ENCODE data around the gene G6PD. TPM values are rescaled to one million over a fixed set of nuclear protein-coding genes. Genes with fewer than 3 reads are reported as not detected.

Gene G6PD
- total RNA-seq, 6 donors from 2014 or later = 50.4 to 112 (median 81.7) TPM

DNA sequence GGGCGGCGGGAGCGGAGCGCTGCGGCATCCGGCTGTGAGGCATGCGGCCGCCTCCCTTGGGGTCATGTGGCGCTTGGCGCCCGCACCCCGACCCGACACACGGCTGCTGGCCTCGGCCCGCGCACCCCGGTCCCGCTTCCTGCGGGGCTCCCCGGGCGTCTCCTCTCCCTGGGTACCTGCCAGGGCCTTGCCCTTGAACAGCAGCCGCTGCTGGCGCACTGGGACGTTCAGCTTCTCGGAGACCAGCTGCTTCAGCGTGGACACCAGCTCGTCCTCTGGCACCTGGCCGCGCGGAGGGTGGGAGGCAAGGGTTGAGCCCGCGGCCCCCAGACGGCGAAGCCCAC, 60.6 kb downstream of the G6PD start:
- no peak for ATAC-seq (ENCODE audit: low FRiP score in 2 of 2)
- Histone ChIP-seq H3K27me3 (no peaks in the 10 kb centered on the region), H3K4me1 (peaks cover 5 to 42% (median 17%) of the 10 kb centered on the region in 4 donors), H3K36me3 (peaks cover 0 to 17% (median 2%) of the 10 kb centered on the region in 4 donors), H3K9me3 (no peaks in the 10 kb centered on the region), H3K4me3 (peak overlapping the region; percentile 44 to 81 (median 76)), H3K27ac (peak overlapping the region; percentile 69 to 91 (median 83))
- WGBS, 2 donors = 59% methylated on average over 25 of the region's 35 CpGs; no CpG with 5 or more reads in 1 of the 2 donors
- TF ChIP-seq EP300 (IDR thresholded peaks at IDR 0.05) (no peak), POLR2A (IDR thresholded peaks at IDR 0.05) (no peak), POLR2AphosphoS5 (IDR thresholded peaks at IDR 0.05) (no peak)
- TF ChIP-seq, protein P1, sequence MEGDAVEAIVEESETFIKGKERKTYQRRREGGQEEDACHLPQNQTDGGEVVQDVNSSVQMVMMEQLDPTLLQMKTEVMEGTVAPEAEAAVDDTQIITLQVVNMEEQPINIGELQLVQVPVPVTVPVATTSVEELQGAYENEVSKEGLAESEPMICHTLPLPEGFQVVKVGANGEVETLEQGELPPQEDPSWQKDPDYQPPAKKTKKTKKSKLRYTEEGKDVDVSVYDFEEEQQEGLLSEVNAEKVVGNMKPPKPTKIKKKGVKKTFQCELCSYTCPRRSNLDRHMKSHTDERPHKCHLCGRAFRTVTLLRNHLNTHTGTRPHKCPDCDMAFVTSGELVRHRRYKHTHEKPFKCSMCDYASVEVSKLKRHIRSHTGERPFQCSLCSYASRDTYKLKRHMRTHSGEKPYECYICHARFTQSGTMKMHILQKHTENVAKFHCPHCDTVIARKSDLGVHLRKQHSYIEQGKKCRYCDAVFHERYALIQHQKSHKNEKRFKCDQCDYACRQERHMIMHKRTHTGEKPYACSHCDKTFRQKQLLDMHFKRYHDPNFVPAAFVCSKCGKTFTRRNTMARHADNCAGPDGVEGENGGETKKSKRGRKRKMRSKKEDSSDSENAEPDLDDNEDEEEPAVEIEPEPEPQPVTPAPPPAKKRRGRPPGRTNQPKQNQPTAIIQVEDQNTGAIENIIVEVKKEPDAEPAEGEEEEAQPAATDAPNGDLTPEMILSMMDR (IDR thresholded peaks at IDR 0.05) = no peak
- peak in 1 of 2 donors; percentile 86 for DNase-seq

DNA sequence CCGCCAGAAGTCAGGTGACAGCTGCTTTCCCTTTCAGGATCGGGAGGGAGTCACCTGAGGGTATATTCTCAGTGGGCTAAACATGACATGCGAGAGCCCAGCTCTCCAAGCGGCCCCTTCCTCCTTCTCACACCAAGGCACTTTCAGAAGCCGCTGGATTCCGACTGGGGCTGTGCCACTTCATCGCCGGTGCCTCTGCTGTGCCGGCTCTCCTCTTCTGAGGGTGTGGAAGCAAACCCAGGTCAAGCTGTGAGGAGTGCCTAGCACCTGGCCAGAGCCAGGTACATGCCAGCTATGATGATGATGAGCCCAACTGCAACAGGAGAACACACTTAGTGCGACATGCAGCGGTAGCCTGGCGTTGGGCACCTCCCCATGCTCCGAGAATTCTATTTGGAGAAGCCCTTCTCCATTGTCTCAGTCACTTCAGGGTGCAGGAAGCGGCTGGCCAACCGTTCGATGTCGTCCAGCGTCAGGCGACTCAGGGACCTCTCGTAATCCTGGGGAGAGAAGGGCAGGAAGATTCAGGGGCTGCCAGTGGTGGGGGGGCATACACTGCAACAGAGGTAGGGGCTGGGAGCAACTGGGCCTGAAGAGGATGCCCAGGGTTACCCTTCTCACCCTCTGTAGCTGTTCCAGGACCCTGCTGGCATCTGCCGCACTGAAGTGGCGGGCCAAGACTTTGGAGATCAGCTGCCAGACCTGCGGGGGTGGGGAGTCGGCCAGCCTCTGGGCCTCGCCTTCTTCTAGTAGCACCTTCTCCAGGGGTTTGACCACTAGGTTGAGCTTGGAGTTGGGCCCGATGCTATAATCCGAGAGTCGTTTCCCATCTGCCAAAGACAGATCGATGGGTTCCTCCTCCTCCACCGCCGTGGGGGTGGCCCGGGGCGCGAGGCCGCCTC, 61.2 kb downstream of the G6PD start:
- Histone ChIP-seq H3K4me3 (peak overlapping the region; percentile 44 to 81 (median 76)), H3K27ac (peak overlapping the region; percentile 69 to 91 (median 83)), H3K27me3 (no peaks in the 10 kb centered on the region), H3K36me3 (peaks cover 0 to 17% (median 2%) of the 10 kb centered on the region in 4 donors), H3K9me3 (no peaks in the 10 kb centered on the region), H3K4me1 (peaks cover 5 to 42% (median 17%) of the 10 kb centered on the region in 4 donors)
- TF ChIP-seq, protein P1 (IDR thresholded peaks at IDR 0.05) = no peak
- TF ChIP-seq POLR2A (IDR thresholded peaks at IDR 0.05) (no peak), EP300 (IDR thresholded peaks at IDR 0.05) (no peak), POLR2AphosphoS5 (IDR thresholded peaks at IDR 0.05) (no peak)
- WGBS, 2 donors = 52 to 74% methylated on average over 5 to 25 of the region's 35 CpGs
- no peak for DNase-seq
- ATAC-seq (ENCODE audit: low FRiP score in 2 of 2) = no peak

DNA sequence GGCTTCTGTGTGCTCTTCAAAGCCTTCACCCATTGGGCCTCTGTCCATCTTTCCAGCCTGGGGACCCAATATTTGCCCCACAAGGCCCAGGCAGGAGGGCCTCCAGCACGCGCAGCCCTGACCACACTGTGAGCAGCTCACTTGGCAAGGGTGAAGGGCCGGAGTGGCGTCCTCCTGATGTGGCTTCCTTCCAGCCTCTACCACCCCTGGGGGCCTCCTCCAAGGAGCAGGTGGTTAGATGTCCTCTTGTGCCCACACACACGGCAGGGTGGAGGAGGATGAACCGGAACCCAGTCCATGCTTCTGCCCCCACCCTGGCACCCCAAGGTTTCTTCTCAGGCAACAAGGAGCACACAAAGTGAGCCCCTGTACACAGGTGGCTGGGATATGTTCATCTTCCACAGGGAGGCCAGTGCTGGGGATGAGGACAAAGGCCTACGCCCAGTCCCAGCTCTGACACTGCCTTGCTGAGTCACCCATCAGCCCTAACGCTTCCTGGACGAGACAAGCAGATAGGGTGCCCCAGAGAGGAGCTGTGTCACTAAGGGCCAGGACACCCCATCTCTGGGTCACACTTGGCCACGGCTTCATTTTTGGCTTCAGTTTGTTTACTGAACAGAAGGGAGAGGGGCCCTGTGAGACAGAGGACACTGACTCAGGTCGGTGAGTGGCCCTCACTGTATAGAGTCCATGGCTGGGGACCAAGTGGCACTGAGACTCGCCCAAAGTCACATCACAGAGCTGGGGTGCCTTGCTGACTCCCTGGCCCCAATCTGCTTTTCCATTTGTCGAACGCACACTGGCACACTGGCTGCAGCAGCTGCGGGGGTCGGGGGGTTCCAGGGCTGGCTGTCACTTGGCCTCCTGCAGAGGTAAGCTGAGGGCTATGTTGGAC, 62.1 kb downstream of the G6PD start:
- H3K27ac ChIP-seq = peak overlapping the region in 1 of 4 donors; percentile 14
- ATAC-seq (ENCODE audit: low FRiP score in 2 of 2) (no peak), DNase-seq (no peak)
- H3K36me3 ChIP-seq = peaks cover 0 to 17% (median 2%) of the 10 kb centered on the region in 4 donors
- peak overlapping the region in 1 of 4 donors; percentile 76 for H3K4me3 ChIP-seq
- peaks cover 3 to 36% (median 17%) of the 10 kb centered on the region in 4 donors for H3K4me1 ChIP-seq
- TF ChIP-seq, protein P1 (IDR thresholded peaks at IDR 0.05) = no peak
- no peaks in the 10 kb centered on the region for H3K27me3 ChIP-seq
- 90% methylated on average over 16 of the region's 16 CpGs; no CpG with 5 or more reads in 1 of the 2 donors for WGBS, 2 donors
- no peaks in the 10 kb centered on the region for H3K9me3 ChIP-seq

DNA sequence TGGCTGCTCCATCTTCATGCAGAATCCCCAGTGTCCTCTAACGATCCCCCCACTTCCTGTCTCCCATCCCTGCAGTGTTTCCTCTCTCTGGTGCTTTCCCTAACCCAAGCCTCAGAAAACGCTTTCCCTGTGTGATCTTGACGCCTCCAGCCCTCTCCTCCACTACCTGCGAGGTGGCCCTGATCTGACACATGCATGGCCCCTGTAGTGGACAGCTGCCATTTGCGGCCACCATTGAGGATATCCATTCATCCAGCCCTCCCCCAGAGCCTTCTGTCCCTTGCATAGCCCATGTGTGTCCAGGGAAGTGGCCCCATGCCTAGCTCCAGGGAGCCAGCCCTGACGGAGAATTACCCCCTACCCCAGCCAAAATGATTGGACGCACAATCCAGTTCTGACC, 63.3 kb downstream of the G6PD start:
- H3K9me3 ChIP-seq = no peaks in the 10 kb centered on the region
- H3K4me1 ChIP-seq = peaks cover 0 to 34% (median 12%) of the 10 kb centered on the region in 4 donors
- H3K4me3 ChIP-seq = no peak overlapping the region
- H3K27ac ChIP-seq = no peak overlapping the region
- DNase-seq = no peak
- TF ChIP-seq POLR2AphosphoS5 (IDR thresholded peaks at IDR 0.05) = no peak
- no peak for TF ChIP-seq EP300 (IDR thresholded peaks at IDR 0.05)
- TF ChIP-seq, protein P1 (IDR thresholded peaks at IDR 0.05) = no peak
- no peak for TF ChIP-seq POLR2A (IDR thresholded peaks at IDR 0.05)
- H3K27me3 ChIP-seq = no peaks in the 10 kb centered on the region
- 25 to 81% methylated on average over 2 to 7 of the region's 7 CpGs for WGBS, 2 donors
- H3K36me3 ChIP-seq = peaks cover 0 to 11% (median 2%) of the 10 kb centered on the region in 4 donors
- no peak for ATAC-seq (ENCODE audit: low FRiP score in 2 of 2)

Measured in upper lobe of left lung (tissue), 6 donors.